ENCODE results near the gene TPSAB1.
"Not testable (repeated sequence)": the region's sequence is repeated elsewhere in the genome, so short reads cannot be mapped to it uniquely, and the experiment has no call there.

Gene TPSAB1

GRCh38 chr16:1240436-1240835, at the start of gene TPSAB1:
Gene TPSAB1, plus strand, starts transcription at chr16:1240705. Its CDS starts 234 bp downstream, at chr16:1240939.
- DNase-seq (ENCODE audit: low read depth) = not testable (repeated sequence)

- DNase-seq (ENCODE audit: low read depth) = not testable (repeated sequence)
Measured at GRCh38 chr16:1190789-1191188, 49.7 kb upstream of the TPSAB1 start.

DNA sequence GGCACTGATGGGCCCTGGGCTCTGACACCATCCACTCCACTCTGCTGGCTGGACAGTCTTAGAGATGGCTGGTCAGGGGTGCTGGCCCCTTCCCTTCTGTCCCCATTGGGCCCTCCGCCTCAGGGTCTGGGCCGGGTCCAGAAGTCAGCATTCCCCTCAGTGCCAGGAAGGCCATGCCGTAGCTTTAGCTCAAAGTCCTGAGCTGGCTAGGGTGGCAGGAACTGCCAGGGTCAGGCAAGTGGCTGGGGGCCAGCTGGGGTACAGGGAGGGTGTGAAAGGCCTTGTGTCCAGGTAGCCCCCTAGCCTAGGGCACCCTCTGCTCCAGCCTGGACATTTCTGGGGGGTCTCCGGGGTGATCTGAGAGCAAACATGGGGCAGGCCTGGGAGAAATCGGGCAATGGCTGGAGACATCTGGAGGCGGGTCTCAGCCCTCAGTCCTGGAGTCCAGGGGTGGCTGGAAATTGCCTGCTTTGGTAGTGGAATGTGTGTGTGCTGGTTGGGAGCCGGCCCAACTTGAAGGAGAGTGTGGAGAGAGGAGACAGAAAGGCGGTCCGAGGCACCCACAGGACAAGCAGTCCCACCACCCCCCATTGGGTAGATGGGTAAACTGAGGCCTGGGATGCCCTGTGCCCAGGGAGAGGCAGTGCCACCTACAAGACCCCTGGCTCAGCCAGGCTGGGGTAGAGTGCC, 48.0 kb upstream of the TPSAB1 start:
- no peak for DNase-seq (ENCODE audit: low read depth)

- no peak for DNase-seq (ENCODE audit: low read depth)
Measured at GRCh38 chr16:1193143-1193824, 47.2 kb upstream of the TPSAB1 start.

GRCh38 chr16:1193825-1194581, 46.5 kb upstream of the TPSAB1 start:
- no peak for DNase-seq (ENCODE audit: low read depth)

DNA sequence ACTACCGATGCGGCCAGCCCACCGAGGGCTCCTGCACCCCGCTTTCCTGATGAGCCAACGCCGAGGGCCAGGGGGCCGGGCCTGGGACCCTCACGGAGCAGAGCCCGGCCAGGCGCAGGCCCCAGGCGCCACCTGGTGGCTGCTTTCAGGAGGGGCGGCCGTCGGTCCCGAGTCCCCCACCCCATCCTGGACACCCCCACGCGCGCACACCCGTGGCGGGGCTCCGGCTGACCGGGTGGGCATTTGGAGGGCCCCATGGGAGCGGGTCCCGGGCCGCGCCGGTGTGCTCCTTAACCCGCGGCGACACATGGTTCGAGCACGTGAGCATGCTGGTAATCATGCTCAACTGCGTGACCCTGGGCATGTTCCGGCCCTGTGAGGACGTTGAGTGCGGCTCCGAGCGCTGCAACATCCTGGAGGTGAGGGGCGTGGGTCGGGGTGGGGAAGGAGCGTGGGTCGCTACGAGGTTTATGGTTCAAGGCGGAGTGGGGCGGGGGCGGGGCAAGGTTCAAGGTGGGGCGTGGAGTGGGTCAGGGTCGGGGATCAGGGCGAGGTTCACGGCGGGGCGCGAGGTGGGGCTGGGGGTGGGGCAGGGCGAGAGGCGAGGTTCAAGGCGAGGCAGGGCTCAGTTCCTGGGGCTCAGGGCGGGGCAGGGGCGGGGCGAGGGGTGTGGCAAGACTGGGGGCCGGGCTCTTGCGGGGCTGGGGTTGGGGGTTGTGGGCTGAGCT, 45.7 kb upstream of the TPSAB1 start:
- no peak for DNase-seq (ENCODE audit: low read depth)

DNA sequence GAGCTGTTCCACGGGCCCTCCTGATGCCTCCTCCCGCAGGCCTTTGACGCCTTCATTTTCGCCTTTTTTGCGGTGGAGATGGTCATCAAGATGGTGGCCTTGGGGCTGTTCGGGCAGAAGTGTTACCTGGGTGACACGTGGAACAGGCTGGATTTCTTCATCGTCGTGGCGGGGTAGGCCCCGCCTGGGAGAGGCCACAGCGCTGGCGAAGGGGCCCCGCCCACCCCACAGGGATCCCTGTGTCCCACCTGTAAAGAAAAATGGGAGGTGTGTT, 45.2 kb upstream of the TPSAB1 start:
- DNase-seq (ENCODE audit: low read depth) = no peak

GRCh38 chr16:1196494-1196893, 44.0 kb upstream of the TPSAB1 start:
- DNase-seq (ENCODE audit: low read depth) = no peak

DNA sequence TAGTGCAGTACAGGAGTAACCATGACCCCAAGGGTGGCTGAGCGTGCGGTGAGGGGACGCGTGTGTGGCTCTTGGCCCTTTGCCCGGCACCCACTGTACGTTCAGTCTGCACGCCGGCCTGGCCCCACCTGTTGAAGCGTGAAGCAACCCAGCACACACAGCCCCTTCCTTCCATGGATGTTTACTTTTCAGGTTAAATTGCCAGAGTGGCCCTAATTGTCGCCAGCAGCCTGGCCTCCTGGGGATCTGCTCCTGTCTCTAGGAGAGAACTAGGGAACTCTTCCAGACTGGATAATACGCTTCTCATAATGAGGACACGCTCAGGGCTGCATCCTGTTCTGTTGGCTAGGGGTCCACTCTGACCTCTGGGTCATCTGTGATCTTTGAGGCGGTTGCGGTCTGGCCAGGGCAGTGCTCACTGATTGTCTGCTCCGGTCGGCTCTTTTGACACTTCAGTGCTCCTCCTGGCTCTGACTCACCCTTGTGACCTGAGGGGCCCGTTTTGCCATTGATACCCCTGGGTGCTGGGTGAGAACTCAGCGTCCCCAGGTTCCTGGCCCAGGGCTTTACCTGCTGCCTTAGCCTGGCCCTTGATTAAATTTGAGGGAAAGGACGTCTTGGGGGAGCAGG, 43.2 kb upstream of the TPSAB1 start:
- DNase-seq (ENCODE audit: low read depth) = no peak

GRCh38 chr16:1198194-1198593, 42.3 kb upstream of the TPSAB1 start:
- DNase-seq (ENCODE audit: low read depth) = no peak

- DNase-seq (ENCODE audit: low read depth) = not testable (repeated sequence)
Measured at GRCh38 chr16:1198671-1199346, 41.7 kb upstream of the TPSAB1 start.

DNA sequence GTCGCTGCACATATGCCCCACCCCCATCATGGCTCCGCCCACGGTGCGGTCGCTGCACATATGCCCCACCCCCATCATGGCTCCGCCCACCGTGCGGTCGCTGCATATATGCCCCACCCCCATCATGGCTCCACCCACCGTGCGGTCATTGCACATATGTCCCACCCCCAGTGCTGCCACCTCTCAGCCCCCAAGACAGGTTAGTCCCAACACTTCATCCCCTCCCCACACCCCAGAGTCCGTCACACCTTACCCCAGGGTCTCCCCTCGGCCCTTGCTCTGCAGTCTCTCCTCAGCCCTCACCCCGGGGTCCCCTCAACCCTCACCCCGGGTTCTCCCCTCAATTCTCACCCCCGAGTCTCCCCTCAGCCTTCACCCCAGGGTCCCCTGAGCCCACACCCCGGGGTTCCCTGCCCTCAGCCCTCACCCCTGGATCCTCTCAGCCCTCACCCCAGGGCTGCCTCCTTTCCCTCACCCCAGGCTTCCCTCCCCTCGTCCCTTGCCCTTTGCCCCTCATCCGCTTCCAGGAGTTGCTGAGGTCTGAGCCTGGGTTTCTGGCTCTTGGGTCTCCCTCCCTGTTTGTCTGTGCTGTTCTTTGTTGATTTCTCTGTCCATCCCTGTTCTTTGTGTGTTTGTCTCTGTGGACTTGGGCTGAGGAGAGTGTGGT, 41.0 kb upstream of the TPSAB1 start:
- no peak for DNase-seq (ENCODE audit: low read depth)

DNA sequence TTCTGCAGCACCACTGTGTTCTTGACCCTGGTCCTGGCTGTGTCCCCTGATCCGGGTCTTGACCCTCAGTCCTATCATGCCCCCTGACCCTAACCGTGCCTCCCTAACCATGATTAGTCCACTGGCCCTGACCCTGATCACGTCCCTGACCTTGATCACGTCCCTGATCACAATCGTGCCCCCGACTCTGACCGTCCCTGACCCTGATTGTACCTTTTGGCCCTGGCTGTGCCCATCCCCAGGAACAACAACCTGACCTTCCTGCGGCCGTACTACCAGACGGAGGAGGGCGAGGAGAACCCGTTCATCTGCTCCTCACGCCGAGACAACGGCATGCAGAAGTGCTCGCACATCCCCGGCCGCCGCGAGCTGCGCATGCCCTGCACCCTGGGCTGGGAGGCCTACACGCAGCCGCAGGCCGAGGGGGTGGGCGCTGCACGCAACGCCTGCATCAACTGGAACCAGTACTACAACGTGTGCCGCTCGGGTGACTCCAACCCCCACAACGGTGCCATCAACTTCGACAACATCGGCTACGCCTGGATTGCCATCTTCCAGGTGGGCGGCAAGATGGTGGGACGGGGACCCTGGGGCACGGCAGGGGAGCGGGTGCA, 40.4 kb upstream of the TPSAB1 start:
- DNase-seq (ENCODE audit: low read depth) = no peak

GRCh38 chr16:1201444-1201843, 39.1 kb upstream of the TPSAB1 start:
- DNase-seq (ENCODE audit: low read depth) = no peak

GRCh38 chr16:1202274-1202673, 38.2 kb upstream of the TPSAB1 start:
- DNase-seq (ENCODE audit: low read depth) = no peak

DNA sequence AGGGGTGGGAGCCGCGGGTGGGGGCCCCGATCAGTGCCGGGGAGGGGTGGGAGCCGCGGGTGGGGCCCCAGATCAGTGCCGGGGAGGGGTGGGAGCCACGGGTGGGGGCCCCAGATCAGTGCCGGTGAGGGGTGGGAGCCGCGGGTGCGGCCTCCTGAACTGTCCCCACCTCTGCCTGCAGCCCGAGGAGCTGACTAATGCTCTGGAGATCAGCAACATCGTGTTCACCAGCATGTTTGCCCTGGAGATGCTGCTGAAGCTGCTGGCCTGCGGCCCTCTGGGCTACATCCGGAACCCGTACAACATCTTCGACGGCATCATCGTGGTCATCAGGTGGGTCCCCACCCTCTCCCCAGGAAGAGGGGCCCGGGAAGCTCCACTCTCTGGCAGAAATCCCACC, 35.6 kb upstream of the TPSAB1 start:
- DNase-seq (ENCODE audit: low read depth) = no peak

GRCh38 chr16:1206326-1206725, 34.2 kb upstream of the TPSAB1 start:
- DNase-seq (ENCODE audit: low read depth) = no peak

GRCh38 chr16:1206786-1207185, 33.7 kb upstream of the TPSAB1 start:
- DNase-seq (ENCODE audit: low read depth) = no peak

GRCh38 chr16:1208239-1208830, 32.2 kb upstream of the TPSAB1 start:
- DNase-seq (ENCODE audit: low read depth) = no peak

DNA sequence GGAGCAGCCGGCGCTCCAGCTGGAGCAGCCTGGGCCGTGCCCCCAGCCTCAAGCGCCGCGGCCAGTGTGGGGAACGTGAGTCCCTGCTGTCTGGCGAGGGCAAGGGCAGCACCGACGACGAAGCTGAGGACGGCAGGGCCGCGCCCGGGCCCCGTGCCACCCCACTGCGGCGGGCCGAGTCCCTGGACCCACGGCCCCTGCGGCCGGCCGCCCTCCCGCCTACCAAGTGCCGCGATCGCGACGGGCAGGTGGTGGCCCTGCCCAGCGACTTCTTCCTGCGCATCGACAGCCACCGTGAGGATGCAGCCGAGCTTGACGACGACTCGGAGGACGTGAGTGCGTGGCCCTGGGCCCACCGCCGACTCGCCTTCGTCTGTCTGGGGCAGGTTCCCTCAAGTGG, 31.4 kb upstream of the TPSAB1 start:
- no peak for DNase-seq (ENCODE audit: low read depth)

All from fibroblast of the conjunctiva (primary cell).